ENCODE measurements around the gene TRPV3. TPM values are rescaled to one million over a fixed set of nuclear protein-coding genes. Genes with fewer than 3 reads are reported as not detected.

Gene TRPV3
- total and polyA plus RNA-seq, 2 of the 13 experiments (the other 11 are each of a cell fraction or from before 2014, with no cell fraction given), result 0.90 to 1.0 TPM

DNA sequence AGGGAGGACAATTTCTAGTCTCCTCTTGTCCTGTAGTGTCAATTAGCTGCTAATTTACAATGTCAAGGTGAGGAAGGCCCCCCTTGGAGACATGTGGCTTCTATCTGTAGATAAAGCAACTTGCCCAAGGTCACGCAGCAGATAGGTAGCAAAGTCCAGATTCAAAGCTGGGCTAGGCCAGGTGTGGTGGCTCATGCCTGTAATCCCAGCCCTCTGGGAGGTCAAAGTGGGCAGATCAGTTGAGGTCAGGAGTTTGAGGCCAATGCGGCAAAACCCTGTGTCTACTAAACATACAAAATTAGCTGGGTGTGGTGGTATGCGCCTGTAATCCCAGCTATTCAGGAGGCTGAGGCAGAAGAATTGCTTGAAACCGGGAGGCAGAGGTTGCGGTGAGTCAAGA is 11.1 kb downstream of the TRPV3 start (continued):
- TF ChIP-seq ZNF207 (IDR thresholded peaks at IDR 0.05; ENCODE audit: borderline replicate concordance), result no peak
- no peak for TF ChIP-seq EZH2 (conservative IDR thresholded peaks at IDR 0.05; ENCODE audit: low read depth, low read length)
- no peak for TF ChIP-seq HNRNPLL (IDR thresholded peaks at IDR 0.05; ENCODE audit: low read depth, low read length, poor library complexity, severe bottlenecking)
- TF ChIP-seq CEBPB (IDR thresholded peaks at IDR 0.05; ENCODE audit: borderline replicate concordance, low read depth, low read length), result no peak
- no peak for TF ChIP-seq SOX6 (IDR thresholded peaks at IDR 0.05)
- peak; percentile 77 for TF ChIP-seq SOX6 (CRISPR knock-in tag; IDR thresholded peaks at IDR 0.05)
- TF ChIP-seq ZNF367 (CRISPR knock-in tag; IDR thresholded peaks at IDR 0.05; ENCODE audit: borderline replicate concordance), result no peak
- TF ChIP-seq ZMYM4 (CRISPR knock-in tag; IDR thresholded peaks at IDR 0.05), result no peak
- no peak for TF ChIP-seq CC2D1A (CRISPR knock-in tag; IDR thresholded peaks at IDR 0.05)
- TF ChIP-seq NR2F1 (CRISPR knock-in tag; IDR thresholded peaks at IDR 0.05), result peak in 1 of 2 experiments; percentile 37; a peak in 1 of 4 replicates
- TF ChIP-seq ZNF777 (CRISPR knock-in tag; IDR thresholded peaks at IDR 0.05), result no peak
- TF ChIP-seq, protein P1, sequence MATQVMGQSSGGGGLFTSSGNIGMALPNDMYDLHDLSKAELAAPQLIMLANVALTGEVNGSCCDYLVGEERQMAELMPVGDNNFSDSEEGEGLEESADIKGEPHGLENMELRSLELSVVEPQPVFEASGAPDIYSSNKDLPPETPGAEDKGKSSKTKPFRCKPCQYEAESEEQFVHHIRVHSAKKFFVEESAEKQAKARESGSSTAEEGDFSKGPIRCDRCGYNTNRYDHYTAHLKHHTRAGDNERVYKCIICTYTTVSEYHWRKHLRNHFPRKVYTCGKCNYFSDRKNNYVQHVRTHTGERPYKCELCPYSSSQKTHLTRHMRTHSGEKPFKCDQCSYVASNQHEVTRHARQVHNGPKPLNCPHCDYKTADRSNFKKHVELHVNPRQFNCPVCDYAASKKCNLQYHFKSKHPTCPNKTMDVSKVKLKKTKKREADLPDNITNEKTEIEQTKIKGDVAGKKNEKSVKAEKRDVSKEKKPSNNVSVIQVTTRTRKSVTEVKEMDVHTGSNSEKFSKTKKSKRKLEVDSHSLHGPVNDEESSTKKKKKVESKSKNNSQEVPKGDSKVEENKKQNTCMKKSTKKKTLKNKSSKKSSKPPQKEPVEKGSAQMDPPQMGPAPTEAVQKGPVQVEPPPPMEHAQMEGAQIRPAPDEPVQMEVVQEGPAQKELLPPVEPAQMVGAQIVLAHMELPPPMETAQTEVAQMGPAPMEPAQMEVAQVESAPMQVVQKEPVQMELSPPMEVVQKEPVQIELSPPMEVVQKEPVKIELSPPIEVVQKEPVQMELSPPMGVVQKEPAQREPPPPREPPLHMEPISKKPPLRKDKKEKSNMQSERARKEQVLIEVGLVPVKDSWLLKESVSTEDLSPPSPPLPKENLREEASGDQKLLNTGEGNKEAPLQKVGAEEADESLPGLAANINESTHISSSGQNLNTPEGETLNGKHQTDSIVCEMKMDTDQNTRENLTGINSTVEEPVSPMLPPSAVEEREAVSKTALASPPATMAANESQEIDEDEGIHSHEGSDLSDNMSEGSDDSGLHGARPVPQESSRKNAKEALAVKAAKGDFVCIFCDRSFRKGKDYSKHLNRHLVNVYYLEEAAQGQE (IDR thresholded peaks at IDR 0.05; ENCODE audit: borderline replicate concordance in 1 of 2, low read depth in 1 of 2, low read length in 2 of 2), result no peak
- no peak for TF ChIP-seq ZFP82 (CRISPR knock-in tag; IDR thresholded peaks at IDR 0.05; ENCODE audit: borderline replicate concordance)
- TF ChIP-seq ATAD3A (CRISPR knock-in tag; IDR thresholded peaks at IDR 0.05), result no peak
- no peak for TF ChIP-seq ZBTB3 (CRISPR knock-in tag; IDR thresholded peaks at IDR 0.05; ENCODE audit: borderline replicate concordance, low read depth)
- TF ChIP-seq ZFP1 (CRISPR knock-in tag; IDR thresholded peaks at IDR 0.05), result no peak
- no peak for TF ChIP-seq MBNL3 (CRISPR knock-in tag; conservative IDR thresholded peaks at IDR 0.05)
- TF ChIP-seq SCMH1 (CRISPR knock-in tag; IDR thresholded peaks at IDR 0.05; ENCODE audit: borderline replicate concordance), result no peak
- TF ChIP-seq, protein P2, sequence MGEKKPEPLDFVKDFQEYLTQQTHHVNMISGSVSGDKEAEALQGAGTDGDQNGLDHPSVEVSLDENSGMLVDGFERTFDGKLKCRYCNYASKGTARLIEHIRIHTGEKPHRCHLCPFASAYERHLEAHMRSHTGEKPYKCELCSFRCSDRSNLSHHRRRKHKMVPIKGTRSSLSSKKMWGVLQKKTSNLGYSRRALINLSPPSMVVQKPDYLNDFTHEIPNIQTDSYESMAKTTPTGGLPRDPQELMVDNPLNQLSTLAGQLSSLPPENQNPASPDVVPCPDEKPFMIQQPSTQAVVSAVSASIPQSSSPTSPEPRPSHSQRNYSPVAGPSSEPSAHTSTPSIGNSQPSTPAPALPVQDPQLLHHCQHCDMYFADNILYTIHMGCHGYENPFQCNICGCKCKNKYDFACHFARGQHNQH (CRISPR knock-in tag; IDR thresholded peaks at IDR 0.05), result no peak
- TF ChIP-seq KMT2B (CRISPR knock-in tag; IDR thresholded peaks at IDR 0.05), result no peak
- TF ChIP-seq, protein P3, sequence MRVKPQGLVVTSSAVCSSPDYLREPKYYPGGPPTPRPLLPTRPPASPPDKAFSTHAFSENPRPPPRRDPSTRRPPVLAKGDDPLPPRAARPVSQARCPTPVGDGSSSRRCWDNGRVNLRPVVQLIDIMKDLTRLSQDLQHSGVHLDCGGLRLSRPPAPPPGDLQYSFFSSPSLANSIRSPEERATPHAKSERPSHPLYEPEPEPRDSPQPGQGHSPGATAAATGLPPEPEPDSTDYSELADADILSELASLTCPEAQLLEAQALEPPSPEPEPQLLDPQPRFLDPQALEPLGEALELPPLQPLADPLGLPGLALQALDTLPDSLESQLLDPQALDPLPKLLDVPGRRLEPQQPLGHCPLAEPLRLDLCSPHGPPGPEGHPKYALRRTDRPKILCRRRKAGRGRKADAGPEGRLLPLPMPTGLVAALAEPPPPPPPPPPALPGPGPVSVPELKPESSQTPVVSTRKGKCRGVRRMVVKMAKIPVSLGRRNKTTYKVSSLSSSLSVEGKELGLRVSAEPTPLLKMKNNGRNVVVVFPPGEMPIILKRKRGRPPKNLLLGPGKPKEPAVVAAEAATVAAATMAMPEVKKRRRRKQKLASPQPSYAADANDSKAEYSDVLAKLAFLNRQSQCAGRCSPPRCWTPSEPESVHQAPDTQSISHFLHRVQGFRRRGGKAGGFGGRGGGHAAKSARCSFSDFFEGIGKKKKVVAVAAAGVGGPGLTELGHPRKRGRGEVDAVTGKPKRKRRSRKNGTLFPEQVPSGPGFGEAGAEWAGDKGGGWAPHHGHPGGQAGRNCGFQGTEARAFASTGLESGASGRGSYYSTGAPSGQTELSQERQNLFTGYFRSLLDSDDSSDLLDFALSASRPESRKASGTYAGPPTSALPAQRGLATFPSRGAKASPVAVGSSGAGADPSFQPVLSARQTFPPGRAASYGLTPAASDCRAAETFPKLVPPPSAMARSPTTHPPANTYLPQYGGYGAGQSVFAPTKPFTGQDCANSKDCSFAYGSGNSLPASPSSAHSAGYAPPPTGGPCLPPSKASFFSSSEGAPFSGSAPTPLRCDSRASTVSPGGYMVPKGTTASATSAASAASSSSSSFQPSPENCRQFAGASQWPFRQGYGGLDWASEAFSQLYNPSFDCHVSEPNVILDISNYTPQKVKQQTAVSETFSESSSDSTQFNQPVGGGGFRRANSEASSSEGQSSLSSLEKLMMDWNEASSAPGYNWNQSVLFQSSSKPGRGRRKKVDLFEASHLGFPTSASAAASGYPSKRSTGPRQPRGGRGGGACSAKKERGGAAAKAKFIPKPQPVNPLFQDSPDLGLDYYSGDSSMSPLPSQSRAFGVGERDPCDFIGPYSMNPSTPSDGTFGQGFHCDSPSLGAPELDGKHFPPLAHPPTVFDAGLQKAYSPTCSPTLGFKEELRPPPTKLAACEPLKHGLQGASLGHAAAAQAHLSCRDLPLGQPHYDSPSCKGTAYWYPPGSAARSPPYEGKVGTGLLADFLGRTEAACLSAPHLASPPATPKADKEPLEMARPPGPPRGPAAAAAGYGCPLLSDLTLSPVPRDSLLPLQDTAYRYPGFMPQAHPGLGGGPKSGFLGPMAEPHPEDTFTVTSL (CRISPR knock-in tag; IDR thresholded peaks at IDR 0.05; ENCODE audit: borderline replicate concordance), result peak; percentile 49; the same call in 1 of the 2 replicates
- no peak for TF ChIP-seq FOXA3 (CRISPR knock-in tag; IDR thresholded peaks at IDR 0.05)
